ENCODE data around the gene S100P.
"Not testable (repeated sequence)": the region's sequence is repeated elsewhere in the genome, so short reads cannot be mapped to it uniquely, and the experiment has no call there.

Gene S100P

GRCh38 chr4:6724421-6725111 lies 30.9 kb downstream of the S100P start:
- no peak for DNase-seq (ENCODE audit: low read depth in 2 of 2)

GRCh38 chr4:6725427-6725961 lies 31.8 kb downstream of the S100P start:
- DNase-seq (ENCODE audit: low read depth in 2 of 2), result not testable (repeated sequence)

GRCh38 chr4:6727081-6727942 lies 33.6 kb downstream of the S100P start:
- no peak for DNase-seq (ENCODE audit: low read depth in 2 of 2)

GRCh38 chr4:6727943-6728250 lies 34.2 kb downstream of the S100P start:
- no peak for DNase-seq (ENCODE audit: low read depth in 2 of 2)

- DNase-seq (ENCODE audit: low read depth in 2 of 2), result no peak
Measured at GRCh38 chr4:6728320-6729029, 34.8 kb downstream of the S100P start.

GRCh38 chr4:6730603-6731317 lies 37.1 kb downstream of the S100P start:
- no peak for DNase-seq (ENCODE audit: low read depth in 2 of 2)

GRCh38 chr4:6731318-6731675 lies 37.6 kb downstream of the S100P start:
- DNase-seq (ENCODE audit: low read depth in 2 of 2), result no peak

GRCh38 chr4:6731780-6732179 lies 38.1 kb downstream of the S100P start:
- DNase-seq (ENCODE audit: low read depth in 2 of 2), result no peak

- no peak for DNase-seq (ENCODE audit: low read depth in 2 of 2)
Measured at GRCh38 chr4:6732441-6733357, 39.0 kb downstream of the S100P start.

- DNase-seq (ENCODE audit: low read depth in 2 of 2), result no peak
Measured at GRCh38 chr4:6733358-6734164, 39.9 kb downstream of the S100P start.

GRCh38 chr4:6734165-6734786 lies 40.6 kb downstream of the S100P start:
- DNase-seq (ENCODE audit: low read depth in 2 of 2), result no peak

GRCh38 chr4:6739920-6740319 lies 46.2 kb downstream of the S100P start:
- no peak for DNase-seq (ENCODE audit: low read depth in 2 of 2)

- DNase-seq (ENCODE audit: low read depth in 2 of 2), result no peak
Measured at GRCh38 chr4:6740347-6740746, 46.7 kb downstream of the S100P start.

- no peak for DNase-seq (ENCODE audit: low read depth in 2 of 2)
Measured at GRCh38 chr4:6742507-6742906, 48.8 kb downstream of the S100P start.

GRCh38 chr4:6742989-6743388 lies 49.3 kb downstream of the S100P start:
- DNase-seq (ENCODE audit: low read depth in 2 of 2), result no peak
